ENCODE measurements around the gene FREM2. TPM values are rescaled to one million over a fixed set of nuclear protein-coding genes. Genes with fewer than 3 reads are reported as not detected.

Gene FREM2
- total RNA-seq, 2 donors from 2014 or later = 12.5 to 17.9 TPM

GRCh38 chr13:38775085-38775484 is 88.2 kb downstream of the FREM2 start:
- DNase-seq = no peak
- WGBS, 2 donors = 29 to 43% methylated on average over 5 of the region's 5 CpGs
- Histone ChIP-seq H3K9me3 (no peaks in the 10 kb centered on the region), H3K4me3 (no peak overlapping the region), H3K36me3 (replicated peaks in 1 of 2; ENCODE audit: insufficient read depth in 1 of 2, low read depth in 2 of 2) (no peaks in the 10 kb centered on the region), H3K27ac (no peak overlapping the region), H3K4me1 (peaks cover 12% of the 10 kb centered on the region), H3K27me3 (no peaks in the 10 kb centered on the region)
- no peak for ATAC-seq
- intact Hi-C loops (cut with DNase I) = no loop called here
- no peak for TF ChIP-seq CTCF (IDR thresholded peaks at IDR 0.05)
- TF ChIP-seq POLR2A (IDR thresholded peaks at IDR 0.05) = no peak

GRCh38 chr13:38777347-38778119 is 90.7 kb downstream of the FREM2 start:
- DNase-seq = no peak
- WGBS, 2 donors = 70 to 74% methylated on average over 6 of the region's 6 CpGs
- Histone ChIP-seq H3K27ac (peak overlapping the region in 1 of 4 donors; percentile 2), H3K27me3 (no peaks in the 10 kb centered on the region), H3K4me3 (no peak overlapping the region), H3K36me3 (replicated peaks in 1 of 2; ENCODE audit: insufficient read depth in 1 of 2, low read depth in 2 of 2) (no peaks in the 10 kb centered on the region), H3K9me3 (no peaks in the 10 kb centered on the region), H3K4me1 (peaks cover 12% of the 10 kb centered on the region)
- intact Hi-C loops (cut with DNase I) = no loop called here
- TF ChIP-seq CTCF (IDR thresholded peaks at IDR 0.05) = no peak
- TF ChIP-seq POLR2A (IDR thresholded peaks at IDR 0.05) = no peak
- no peak for ATAC-seq

DNA sequence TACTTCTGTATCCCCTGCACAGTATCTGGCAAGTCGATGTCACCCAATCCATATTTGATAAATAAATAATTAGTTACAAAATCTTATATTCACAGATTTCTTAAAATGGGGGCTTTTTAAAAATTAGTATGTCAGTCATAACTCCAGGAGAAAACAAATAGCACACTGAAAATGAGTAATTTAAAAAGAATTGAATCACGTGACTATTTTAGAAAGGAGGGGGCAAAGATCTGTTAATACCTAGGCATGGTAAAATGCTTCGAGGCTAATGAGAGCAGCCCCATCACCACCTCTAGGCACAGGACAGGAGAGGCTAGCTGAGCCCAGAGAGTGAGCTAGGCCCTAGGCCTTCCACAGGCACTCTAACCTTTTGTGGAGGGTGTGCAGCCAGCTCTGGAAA is 94.7 kb downstream of the FREM2 start:
- no peaks in the 10 kb centered on the region for H3K27me3 ChIP-seq
- no peaks in the 10 kb centered on the region for H3K9me3 ChIP-seq
- peaks cover 14% of the 10 kb centered on the region for H3K4me1 ChIP-seq
- no peak overlapping the region for H3K27ac ChIP-seq
- H3K36me3 ChIP-seq (replicated peaks in 1 of 2; ENCODE audit: insufficient read depth in 1 of 2, low read depth in 2 of 2) = no peaks in the 10 kb centered on the region
- no peak overlapping the region for H3K4me3 ChIP-seq
- intact Hi-C loops (cut with DNase I) = no loop called here
- DNase-seq = no peak
- no peak for TF ChIP-seq POLR2A (IDR thresholded peaks at IDR 0.05)
- no peak for TF ChIP-seq CTCF (IDR thresholded peaks at IDR 0.05)
- no peak for ATAC-seq
- 93 to 97% methylated on average over 3 of the region's 3 CpGs for WGBS, 2 donors

GRCh38 chr13:38784036-38784880 is 97.4 kb downstream of the FREM2 start:
- Histone ChIP-seq H3K36me3 (replicated peaks in 1 of 2; ENCODE audit: insufficient read depth in 1 of 2, low read depth in 2 of 2) (no peaks in the 10 kb centered on the region), H3K27ac (peak overlapping the region; percentile 39 to 76 (median 71)), H3K4me1 (peaks cover 14% of the 10 kb centered on the region), H3K27me3 (no peaks in the 10 kb centered on the region), H3K4me3 (peak overlapping the region in 1 of 2 donors; percentile 21), H3K9me3 (no peaks in the 10 kb centered on the region)
- intact Hi-C loops (cut with DNase I) = no loop called here
- TF ChIP-seq POLR2A (IDR thresholded peaks at IDR 0.05) = no peak
- TF ChIP-seq CTCF (IDR thresholded peaks at IDR 0.05) = no peak
- ATAC-seq = peak; percentile 62
- 44 to 50% methylated on average over 15 of the region's 15 CpGs for WGBS, 2 donors
- peak; percentile 42 to 74 (median 50) for DNase-seq

Measured in body of pancreas (tissue), 4 donors.